IPS-NIHi7 (cell line): ENCODE data around the gene YAF2.
"Not testable (repeated sequence)": the region's sequence is repeated elsewhere in the genome, so short reads cannot be mapped to it uniquely, and the experiment has no call there.

Experiments
- DNase-seq: peaks from one replicate; pipeline ENCODE4 v3.0.0; 2012; ENCODE audit warnings: mixed read lengths; ENCODE audit errors: extremely low spot score

YAF2 gene

DNA sequence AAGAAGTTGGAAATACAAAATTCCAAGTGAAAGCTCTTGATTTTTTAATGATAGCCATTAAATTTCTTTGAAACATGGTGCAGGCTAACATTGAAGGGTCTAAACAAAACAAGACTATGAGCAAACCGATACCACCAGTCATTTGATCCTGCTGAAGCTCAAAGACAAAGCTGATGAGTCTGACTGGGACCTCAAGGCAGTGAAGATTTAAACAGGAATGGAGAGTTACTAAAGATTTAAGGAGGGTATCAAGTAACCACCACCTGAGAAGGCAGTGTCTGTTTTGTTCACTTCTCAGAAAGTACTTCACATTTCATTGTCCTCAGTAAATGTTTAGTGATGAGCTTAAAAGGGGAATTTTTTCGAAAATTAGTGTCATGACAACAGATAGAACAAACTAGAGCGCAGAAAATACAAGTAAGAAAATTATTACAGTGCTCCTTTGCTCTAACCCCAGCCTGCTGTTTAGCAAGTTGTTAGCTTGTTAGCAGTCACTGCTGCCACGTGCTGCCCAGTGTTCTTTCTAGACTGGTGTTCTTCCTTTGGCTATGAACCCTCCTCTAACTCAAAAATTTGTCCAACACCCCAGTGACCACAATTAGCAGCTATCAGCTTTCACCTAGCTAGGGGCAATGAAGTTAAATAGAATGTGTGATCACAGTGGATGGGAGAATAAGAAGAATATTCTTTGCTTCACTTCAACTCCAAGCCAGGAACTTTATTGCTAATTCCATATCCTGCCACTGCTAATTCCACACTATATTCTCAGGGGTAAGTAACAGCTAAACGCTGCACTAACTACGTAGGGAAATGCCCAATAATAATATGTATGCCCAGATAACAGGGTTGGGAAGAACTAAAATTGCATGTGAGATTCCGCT lies 41.1 kb downstream of the YAF2 start:
- DNase-seq: no peak

DNA sequence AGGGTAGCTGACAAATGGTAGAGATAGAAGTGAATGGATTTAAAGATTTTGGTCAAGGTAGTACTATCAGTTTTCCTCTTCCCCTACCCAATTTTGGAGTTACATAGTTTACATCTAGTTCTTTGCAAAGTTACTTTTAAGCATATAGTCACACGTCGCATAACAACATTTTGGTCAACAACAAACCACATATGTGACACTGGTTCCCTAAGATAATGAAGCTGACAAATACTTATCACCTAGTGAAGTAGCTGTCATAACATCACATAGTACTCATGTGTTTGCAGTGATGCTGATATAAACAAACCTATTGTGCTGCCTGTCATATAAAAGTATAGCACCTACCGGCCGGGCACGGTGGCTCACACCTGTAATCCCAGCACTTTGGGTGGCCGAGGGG lies 45.4 kb downstream of the YAF2 start:
- DNase-seq: no peak

- DNase-seq: no peak
These were observed 45.8 kb downstream of the YAF2 start for GRCh38 chr12:42192258-42192657.

DNA sequence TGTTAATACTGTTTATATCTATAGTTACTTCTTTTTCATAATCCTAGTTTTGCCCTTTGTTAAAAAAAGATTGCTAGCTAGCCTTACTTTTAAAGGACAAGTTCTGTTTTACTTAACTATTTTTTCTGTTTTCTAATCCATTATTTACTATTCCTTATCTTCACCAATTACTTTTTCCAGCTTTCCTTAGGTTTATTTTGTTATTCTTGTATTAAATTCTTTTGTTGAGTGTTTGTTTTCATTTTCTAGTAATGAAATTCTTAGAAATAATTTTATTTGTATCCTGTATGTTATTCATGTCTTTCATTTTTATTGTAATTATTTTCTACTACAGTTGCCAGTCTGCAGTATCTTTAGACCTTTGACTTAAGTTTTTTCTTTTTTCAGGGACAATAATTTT lies 47.7 kb downstream of the YAF2 start:
- DNase-seq: no peak

GRCh38 chr12:42188275-42188674 lies 49.8 kb downstream of the YAF2 start:
- DNase-seq: not testable (repeated sequence)

GRCh38 chr12:42187799-42188198 lies 50.2 kb downstream of the YAF2 start:
- DNase-seq: no peak

DNA sequence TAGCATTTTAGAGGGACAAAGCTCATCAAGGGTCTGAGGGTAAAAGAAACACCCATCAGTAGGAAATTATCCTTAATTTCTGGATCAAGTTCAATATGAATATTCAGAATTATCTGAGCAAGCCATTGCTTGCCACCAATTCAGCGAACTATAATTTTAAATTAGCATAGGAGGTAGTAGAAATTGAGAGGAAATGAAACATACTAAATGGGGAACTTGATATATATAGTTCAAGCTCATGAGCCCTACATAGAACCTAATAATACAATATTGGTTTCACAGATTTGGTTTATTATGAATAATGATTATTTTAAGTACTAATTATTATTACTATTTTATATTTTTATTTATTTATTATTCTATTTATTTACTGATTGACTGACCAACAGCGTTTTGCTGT lies 51.3 kb downstream of the YAF2 start:
- DNase-seq: no peak

GRCh38 chr12:42182394-42182793 lies 55.7 kb downstream of the YAF2 start:
- DNase-seq: no peak

DNA sequence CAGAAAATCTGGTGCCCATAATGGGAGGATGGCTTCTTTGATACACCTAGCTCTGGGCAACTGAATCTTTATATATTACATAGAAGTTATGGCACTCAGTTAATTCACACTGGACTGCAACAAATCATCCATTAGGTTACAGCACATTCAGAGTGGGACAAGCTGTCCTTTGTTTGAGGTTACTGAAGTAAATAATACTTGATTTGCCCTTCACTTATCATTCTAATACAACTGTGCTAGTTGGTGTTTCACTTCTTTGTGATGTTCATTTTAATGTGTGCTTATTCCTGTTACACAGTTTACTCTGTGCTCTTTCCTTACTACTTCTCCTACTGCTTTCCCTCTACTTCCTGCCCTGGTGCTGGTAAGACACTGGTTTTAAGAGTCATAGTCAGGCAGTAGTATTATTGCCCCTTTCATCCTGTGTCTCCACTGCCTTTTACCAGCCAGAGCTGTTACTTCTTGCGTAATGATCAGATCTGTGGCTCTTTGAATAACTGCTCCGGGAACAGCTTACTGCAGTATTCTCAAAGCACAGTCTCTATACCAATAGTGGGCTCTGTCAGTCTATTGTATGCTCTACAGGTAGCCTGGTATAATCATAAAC lies 57.0 kb downstream of the YAF2 start:
- no peak for DNase-seq

- no peak for DNase-seq
These were observed 59.9 kb downstream of the YAF2 start for GRCh38 chr12:42178101-42178500.

DNA sequence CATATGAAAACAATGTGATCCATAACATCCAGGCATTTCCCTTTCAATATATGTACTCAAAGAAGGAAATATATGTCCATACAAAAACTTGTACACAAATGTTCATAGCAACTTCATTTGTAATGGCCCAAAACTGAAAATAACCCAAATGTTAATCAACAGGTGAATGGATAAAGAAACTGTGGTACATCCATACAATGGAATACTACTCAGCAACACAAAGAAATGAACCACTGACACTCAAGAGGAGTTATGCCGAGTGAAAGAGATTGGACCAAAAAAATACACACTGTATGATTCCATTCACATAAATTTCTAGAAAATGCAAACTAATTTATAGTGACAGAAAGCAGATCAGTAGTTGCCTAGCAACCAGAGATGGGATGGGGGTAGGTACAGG lies 63.1 kb downstream of the YAF2 start:
- no peak for DNase-seq

DNA sequence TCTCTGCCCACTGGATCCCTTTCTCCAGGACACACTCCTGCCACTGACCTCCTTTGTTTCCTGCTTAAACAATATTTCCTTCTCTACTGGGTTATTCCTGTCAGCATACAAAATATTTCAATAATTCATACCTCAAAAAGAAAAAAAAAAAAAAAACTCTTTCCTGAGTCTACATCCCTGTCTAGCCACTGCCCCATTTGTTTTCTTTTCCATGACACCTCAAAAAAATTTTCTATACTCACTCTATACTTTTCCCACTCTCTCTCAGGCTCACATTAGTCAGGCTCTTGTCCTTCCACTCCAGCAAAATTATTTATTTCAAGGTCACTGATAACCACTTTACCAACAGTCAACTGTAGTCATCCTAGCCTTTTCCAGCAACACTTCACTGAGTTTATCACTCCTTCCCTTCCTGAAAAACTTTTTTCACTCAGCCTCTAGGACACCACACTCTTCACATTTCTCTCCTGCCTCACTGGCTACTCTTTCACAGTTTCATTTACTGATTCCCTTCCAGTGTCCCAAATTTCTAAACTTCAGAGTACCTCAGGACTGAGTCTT lies 64.0 kb downstream of the YAF2 start:
- DNase-seq: no peak

- DNase-seq: no peak
These were observed 65.4 kb downstream of the YAF2 start for GRCh38 chr12:42172441-42173210.

GRCh38 chr12:42167711-42168110 lies 70.3 kb downstream of the YAF2 start:
- DNase-seq: no peak

DNA sequence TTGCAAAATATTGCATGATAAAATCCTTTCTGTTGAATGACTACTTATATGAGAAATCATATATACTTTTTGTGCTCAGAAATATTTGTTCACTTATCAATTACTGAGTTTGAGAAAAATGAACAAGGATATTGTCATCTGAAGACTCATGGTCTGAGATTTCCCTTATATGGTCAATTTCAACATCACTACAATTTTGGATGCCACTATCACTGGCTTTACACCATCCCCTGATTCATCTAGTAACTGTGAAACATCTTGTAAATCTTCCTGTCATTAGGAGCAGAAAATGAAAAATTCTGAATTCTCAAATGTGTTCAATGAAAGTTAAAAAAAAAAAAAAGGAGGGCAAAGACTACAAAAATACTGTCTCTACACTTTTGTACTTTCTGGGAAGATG lies 71.5 kb downstream of the YAF2 start:
- no peak for DNase-seq

DNA sequence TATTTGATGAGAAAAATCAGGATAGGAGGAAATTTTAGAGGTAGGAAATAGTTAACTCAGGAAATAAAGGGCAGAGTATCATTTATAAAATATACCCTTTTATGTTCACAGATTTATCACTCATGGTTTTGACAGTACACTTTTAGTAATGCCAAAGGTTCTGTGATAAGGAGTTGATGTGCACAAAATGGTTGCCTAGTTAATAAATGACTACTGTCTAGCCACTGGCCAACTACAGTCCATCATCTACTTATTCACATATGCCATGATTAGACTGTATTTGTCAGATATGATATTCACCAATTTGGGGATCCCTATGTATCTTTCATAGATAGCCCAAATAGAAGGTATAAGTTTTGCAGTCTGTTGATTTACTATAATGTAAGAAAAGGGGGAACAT lies 74.1 kb downstream of the YAF2 start:
- no peak for DNase-seq

DNA sequence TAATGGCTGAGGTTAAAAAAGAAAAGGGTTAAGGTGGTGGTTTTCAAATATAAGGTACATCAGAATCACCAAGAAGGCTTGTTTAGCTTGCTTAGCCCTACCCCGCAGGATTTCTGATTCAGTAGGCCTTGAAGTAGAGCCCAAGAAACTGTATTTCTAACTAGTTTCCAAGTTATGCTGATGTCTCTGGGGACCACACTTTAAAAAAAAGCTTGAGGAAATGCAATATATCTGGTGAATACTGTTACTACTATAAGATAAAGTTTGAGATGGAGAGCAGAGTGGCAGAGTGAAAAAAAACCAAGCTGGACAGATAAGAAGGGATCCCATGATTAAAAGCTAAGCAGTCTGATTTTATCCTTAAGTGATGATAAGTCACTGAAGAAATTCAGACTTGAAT lies 75.1 kb downstream of the YAF2 start:
- no peak for DNase-seq

DNA sequence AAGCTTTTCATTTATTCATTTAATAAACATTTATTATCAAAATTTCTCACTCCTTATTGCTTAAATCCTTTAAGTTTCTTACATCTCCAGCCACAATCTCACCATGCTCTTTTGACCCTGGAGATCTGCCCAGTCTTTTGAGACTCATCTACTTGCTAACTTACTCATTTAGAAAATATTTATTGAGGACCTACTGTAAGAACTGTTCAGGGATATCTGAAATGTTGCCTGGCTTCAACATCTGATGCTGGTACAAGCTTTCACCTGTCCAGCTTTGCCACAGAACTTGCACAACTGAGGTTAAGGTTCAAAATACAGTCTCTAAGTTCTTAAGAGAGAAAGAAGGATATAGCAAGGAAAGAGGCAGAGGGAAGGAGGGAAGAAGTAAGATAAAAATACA lies 75.9 kb downstream of the YAF2 start:
- DNase-seq: no peak

DNA sequence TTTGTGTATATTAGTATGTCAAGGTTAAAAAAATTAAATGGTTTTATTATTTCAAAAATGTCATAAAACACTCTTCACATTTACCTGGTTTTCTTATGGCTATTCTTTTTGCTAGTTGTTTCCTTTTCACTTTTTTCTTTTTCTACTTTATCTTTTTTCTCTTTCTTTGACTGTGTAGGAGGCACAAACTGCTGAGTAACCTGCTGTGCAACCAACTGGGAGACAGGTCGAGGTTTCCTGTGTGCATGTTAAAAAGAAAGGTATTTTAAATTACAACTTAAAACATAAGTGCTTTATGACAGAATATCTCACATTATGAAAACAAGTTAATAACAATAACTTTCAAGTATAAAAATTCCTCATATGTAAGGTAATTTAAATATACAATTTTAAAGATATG lies 76.5 kb downstream of the YAF2 start:
- DNase-seq: no peak

GRCh38 chr12:42156232-42156631 lies 81.8 kb downstream of the YAF2 start:
- DNase-seq: no peak

GRCh38 chr12:42145552-42146215 lies 92.4 kb downstream of the YAF2 start:
- peak; percentile 26 for DNase-seq

GRCh38 chr12:42145197-42145549 lies 92.9 kb downstream of the YAF2 start:
- no peak for DNase-seq
